VCaP (cell line): ENCODE results near the gene GNB5.

Experiments used
- H3K27ac ChIP-seq: fragments of 450-650 bp; 2 replicates; pipeline ENCODE4 v1.5.1; 2017
- CTCF ChIP-seq: fragments of 450-650 bp; conservative IDR thresholded peaks from 2 replicates; pipeline ENCODE4 v1.5.1; 2017; ENCODE audit warnings: mild to moderate bottlenecking, moderate library complexity

Gene GNB5

GRCh38 chr15:52206446-52206845 is 15.3 kb upstream of the GNB5 start:
- TF ChIP-seq CTCF = no peak
- H3K27ac ChIP-seq = no peak overlapping the region

DNA sequence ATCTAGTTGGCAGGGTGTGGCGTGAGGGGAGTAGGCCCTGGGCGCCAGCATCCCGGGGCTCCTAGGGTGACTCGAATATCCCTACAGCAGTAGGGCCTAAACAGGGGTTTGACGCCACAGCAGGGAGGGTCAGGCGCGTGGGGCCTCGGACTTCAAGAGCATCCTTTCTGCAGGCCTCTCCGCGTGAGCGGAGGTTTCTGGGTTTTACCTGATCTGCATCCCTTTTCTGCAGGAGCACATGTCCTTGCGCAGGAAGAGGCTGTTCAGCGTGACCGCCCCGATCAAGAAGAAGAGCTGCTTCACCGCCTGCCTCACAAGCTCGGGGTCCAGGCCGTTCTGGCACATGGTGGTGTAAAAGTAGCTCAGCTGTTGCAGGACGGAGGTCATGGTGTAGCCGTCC is 13.5 kb upstream of the GNB5 start:
- H3K27ac ChIP-seq = no peak overlapping the region
- TF ChIP-seq CTCF = no peak

GRCh38 chr15:52200831-52201365 is 9.7 kb upstream of the GNB5 start:
- H3K27ac ChIP-seq = no peak overlapping the region
- no peak for TF ChIP-seq CTCF

DNA sequence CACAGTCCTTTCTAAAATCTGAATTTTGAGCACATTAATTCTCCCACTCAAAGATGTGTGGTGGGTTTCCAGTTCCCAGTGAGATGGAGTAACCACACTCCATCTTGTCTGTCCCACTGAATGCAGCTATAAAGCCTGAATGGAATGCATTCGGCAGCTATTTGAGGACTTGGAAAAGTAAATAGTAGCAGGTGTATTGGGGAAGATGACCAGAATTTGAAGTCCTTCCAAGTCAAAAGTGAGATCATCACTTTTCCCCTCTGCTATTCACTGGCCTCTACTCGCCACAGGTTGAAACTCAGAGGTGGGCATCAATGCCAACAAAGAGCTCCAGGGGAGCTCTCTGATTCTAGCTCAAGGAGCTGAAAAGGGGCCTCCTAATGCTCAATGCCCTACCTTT is 8.1 kb upstream of the GNB5 start:
- H3K27ac ChIP-seq = no peak overlapping the region
- TF ChIP-seq CTCF = no peak

DNA sequence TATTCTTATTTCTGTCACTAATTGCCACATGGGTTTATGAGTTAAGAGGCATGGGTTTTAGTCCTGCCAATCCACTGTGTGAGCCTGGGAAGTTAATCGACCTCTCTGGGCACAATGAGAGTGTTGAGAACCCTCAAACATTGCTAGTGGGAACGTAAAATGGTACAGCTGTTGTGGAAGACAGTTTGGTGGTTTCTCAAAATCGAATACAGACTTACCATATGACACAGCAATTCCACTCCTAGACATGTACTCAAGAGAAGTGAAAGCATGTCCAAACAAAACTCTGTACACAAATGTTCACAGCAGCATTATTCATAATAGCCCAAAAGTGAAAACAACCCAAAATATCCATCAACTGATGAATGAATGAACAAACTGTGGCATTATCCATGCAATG is 5.7 kb upstream of the GNB5 start:
- no peak overlapping the region for H3K27ac ChIP-seq
- no peak for TF ChIP-seq CTCF

- no peak for TF ChIP-seq CTCF
- no peak overlapping the region for H3K27ac ChIP-seq
These were observed 2.6 kb upstream of the GNB5 start for GRCh38 chr15:52193791-52194190.

- TF ChIP-seq CTCF = no peak
- no peak overlapping the region for H3K27ac ChIP-seq
These were observed 2.1 kb upstream of the GNB5 start for GRCh38 chr15:52193321-52193720.
